PC-3 (cell line): ENCODE results near the gene RNF150. TPM values are rescaled to one million over a fixed set of nuclear protein-coding genes. Genes with fewer than 3 reads are reported as not detected.

Experiments used
- ATAC-seq: fragments of 200-7000 bp; cut with Tn5 transposase; 2 replicates; pipeline ENCODE4 v1.9.1; 2020; ENCODE audit warnings: mild to moderate bottlenecking, moderate library complexity
- BruUV-seq: library from RNA; stranded (reverse); fragments of 400-500 nt; replicated peaks from 2 replicates; lab custom pipeline; 2021; lab: Mats Ljungman, UMichigan
- CTCF ChIA-PET: fragments of 300-600 bp; sonication (Branson Sonifier 250); formaldehyde crosslinking; loops from one replicate; lab custom pipeline; 2022; ENCODE audit warnings: antibody characterized with exemption; lab: Charles Lee
- POLR2A ChIA-PET: fragments of 300-600 bp; sonication (Branson Sonifier 250); formaldehyde crosslinking; loops from one replicate; lab custom pipeline; 2022; ENCODE audit warnings: antibody characterized with exemption; ENCODE audit not compliant: unreplicated experiment; lab: Charles Lee
- DNase-seq: peaks from one replicate; pipeline ENCODE4 v3.0.0-alpha.2; 2015
- H2AFZ ChIP-seq: fragments of 300-600 bp; sonication (generic); 2 replicates; pipeline ENCODE4 v1.6.0; 2016; ENCODE audit warnings: antibody characterized with exemption, low read length
- H3F3A ChIP-seq: fragments of 300-600 bp; sonication (generic); one replicate; pipeline ENCODE4 v1.6.0; 2017; ENCODE audit warnings: antibody characterized with exemption, low read length, control low read depth, mild to moderate bottlenecking; ENCODE audit not compliant: unreplicated experiment
- H3K27ac ChIP-seq: fragments of 300-600 bp; sonication (generic); 2 replicates; pipeline ENCODE4 v1.5.1; 2016; ENCODE audit warnings: mild to moderate bottlenecking, low read length
- H3K27me3 ChIP-seq: fragments of 300-600 bp; sonication (generic); 2 replicates; pipeline ENCODE4 v1.6.1; 2016; ENCODE audit warnings: low read length, mixed read lengths
- H3K36me3 ChIP-seq: fragments of 300-600 bp; sonication (generic); 2 replicates; pipeline ENCODE4 v1.6.1; 2016; ENCODE audit warnings: low read depth, mixed run types, low read length, mixed read lengths
- H3K4me1 ChIP-seq: fragments of 300-600 bp; sonication (generic); 2 replicates; pipeline ENCODE4 v1.5.1; 2016; ENCODE audit warnings: low read length; ENCODE audit not compliant: insufficient read depth
- H3K4me2 ChIP-seq: fragments of 300-600 bp; sonication (generic); 2 replicates; pipeline ENCODE4 v1.6.0; 2016; ENCODE audit warnings: low read length
- H3K4me3 ChIP-seq: fragments of 300-600 bp; sonication (generic); 2 replicates; pipeline ENCODE4 v1.5.1; 2016; ENCODE audit warnings: mild to moderate bottlenecking, low read length, mixed read lengths
- H3K79me2 ChIP-seq: fragments of 300-600 bp; sonication (generic); 2 replicates; pipeline ENCODE4 v1.6.1; 2017; ENCODE audit warnings: low read length, mixed read lengths
- H3K9ac ChIP-seq: fragments of 300-600 bp; sonication (generic); 2 replicates; pipeline ENCODE4 v1.6.0; 2016; ENCODE audit warnings: mild to moderate bottlenecking, low read length
- H3K9me2 ChIP-seq: fragments of 300-600 bp; sonication (generic); replicated peaks from 2 replicates; pipeline ENCODE4 v1.6.1; 2016; ENCODE audit warnings: mixed run types, low read length, mixed read lengths
- H3K9me3 ChIP-seq: fragments of 300-600 bp; sonication (generic); 2 replicates; pipeline ENCODE4 v1.6.1; 2016; ENCODE audit warnings: low read length, mixed read lengths
- H4K20me1 ChIP-seq: fragments of 300-600 bp; sonication (generic); 2 replicates; pipeline ENCODE4 v1.6.1; 2016; ENCODE audit warnings: low read length, mixed read lengths
- EZH2 ChIP-seq: fragments of 300-600 bp; sonication (generic); IDR thresholded peaks from one replicate; pipeline ENCODE4 v1.6.1; 2017; ENCODE audit warnings: antibody characterized with exemption, mild to moderate bottlenecking, low read length; ENCODE audit not compliant: unreplicated experiment
- EZH2phosphoT487 ChIP-seq: fragments of 300-600 bp; sonication (generic); IDR thresholded peaks from 2 replicates; pipeline ENCODE4 v1.6.1; 2018; ENCODE audit warnings: mild to moderate bottlenecking, antibody characterized with exemption, low read length, borderline replicate concordance
- intact Hi-C: fragments of 100-400 bp; cut with micrococcal nuclease; formaldehyde crosslinking; loops from 2 replicates; pipeline ENCODE4 v1.9.0; 2023
- total RNA-seq: library from RNA; depleted of rRNA; stranded (reverse); fragments of >200 nt; gene quantifications from 2 replicates; pipeline ENCODE4 v1.2.3, GENCODE V29; 2014
- TF ChIP-seq, protein P1 (sequence below): fragments of 300-600 bp; sonication (generic); conservative IDR thresholded peaks from 2 replicates; pipeline ENCODE4 v1.5.1; 2017; ENCODE audit warnings: antibody characterized with exemption, low read depth, mild to moderate bottlenecking, low read length

RNF150 gene
- total RNA-seq, 1 experiment from 2014 or later: 0.55 TPM

DNA sequence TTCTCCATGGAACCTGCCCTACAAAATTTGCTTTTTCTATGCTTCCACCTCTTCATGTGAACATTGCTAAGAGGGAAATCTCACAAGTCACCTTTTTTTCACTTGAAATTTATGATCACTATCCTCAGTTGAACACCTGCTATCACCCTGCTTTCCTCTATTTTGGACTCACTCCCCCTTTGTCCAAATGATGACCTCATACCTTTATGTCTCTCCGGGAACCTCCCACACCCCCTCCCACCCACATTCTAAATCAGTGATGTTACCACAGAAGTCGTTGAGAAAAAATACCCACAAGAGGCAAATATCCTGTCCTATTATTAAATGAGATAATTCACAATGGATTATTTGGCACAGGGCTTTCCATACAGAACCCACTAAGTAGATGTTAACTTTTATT lies 156.5 kb downstream of the RNF150 start:
- BruUV-seq: no TSS peak
- DNase-seq: no peak
- H3K9me2 ChIP-seq: no peaks in the 10 kb centered on the region

DNA sequence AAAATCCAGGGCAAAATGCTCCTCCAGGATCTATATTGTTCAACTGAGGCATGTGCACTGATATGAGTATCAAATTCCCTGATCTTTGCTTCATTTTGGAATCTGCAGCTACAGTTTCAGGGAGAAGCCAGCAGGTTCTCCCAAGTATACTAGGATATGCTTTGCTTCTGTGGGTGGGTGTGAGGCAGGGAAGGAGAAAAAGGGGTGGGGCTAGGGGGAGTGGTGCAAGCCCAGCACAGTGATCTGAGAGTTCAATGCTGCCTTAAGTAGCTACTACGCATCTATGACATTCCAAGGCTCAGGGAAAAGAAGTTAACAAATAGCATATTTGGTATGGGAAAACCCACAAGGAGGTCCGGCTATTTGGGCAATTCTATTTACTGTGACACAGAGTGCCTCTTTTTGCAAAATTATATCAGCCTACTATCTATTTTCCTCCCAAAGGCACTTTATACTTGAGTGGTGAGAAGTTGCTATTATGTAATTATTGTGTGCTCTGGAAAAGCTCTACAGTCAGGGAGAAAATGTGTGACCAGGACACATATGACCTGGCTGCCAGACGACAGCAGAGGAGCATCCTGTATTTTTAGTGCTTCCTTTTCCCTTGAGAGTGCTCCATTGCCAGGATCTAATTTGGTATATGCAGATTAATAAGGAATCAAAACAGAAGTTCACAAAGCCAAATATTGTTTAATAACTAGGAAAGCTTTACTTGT lies 162.0 kb downstream of the RNF150 start:
- ATAC-seq (no peak), DNase-seq (no peak)
- Histone ChIP-seq H3K9me2 (no peaks in the 10 kb centered on the region), H3K4me2 (no peak overlapping the region), H3K36me3 (no peaks in the 10 kb centered on the region), H4K20me1 (no peaks in the 10 kb centered on the region), H3K9ac (no peak overlapping the region), H3K27me3 (peaks cover 17% of the 10 kb centered on the region; the same call in 1 of the 2 replicates), H3K4me3 (no peak overlapping the region), H3K27ac (no peak overlapping the region), H3K4me1 (no peaks in the 10 kb centered on the region), H3K79me2 (no peaks in the 10 kb centered on the region), H3F3A (no peaks in the 10 kb centered on the region), H3K9me3 (no peaks in the 10 kb centered on the region), H2AFZ (no peak overlapping the region)
- ChIA-PET POLR2A (no interaction called here), CTCF (no interaction called here)
- BruUV-seq: no TSS peak
- no peak for TF ChIP-seq EZH2
- TF ChIP-seq, protein P1, sequence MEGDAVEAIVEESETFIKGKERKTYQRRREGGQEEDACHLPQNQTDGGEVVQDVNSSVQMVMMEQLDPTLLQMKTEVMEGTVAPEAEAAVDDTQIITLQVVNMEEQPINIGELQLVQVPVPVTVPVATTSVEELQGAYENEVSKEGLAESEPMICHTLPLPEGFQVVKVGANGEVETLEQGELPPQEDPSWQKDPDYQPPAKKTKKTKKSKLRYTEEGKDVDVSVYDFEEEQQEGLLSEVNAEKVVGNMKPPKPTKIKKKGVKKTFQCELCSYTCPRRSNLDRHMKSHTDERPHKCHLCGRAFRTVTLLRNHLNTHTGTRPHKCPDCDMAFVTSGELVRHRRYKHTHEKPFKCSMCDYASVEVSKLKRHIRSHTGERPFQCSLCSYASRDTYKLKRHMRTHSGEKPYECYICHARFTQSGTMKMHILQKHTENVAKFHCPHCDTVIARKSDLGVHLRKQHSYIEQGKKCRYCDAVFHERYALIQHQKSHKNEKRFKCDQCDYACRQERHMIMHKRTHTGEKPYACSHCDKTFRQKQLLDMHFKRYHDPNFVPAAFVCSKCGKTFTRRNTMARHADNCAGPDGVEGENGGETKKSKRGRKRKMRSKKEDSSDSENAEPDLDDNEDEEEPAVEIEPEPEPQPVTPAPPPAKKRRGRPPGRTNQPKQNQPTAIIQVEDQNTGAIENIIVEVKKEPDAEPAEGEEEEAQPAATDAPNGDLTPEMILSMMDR: no peak
- no peak for TF ChIP-seq EZH2phosphoT487
- intact Hi-C loops: no loop called here

More for the DNA sequence above, 156.5 kb downstream of the RNF150 start:
- Histone ChIP-seq H3K4me2 (no peak overlapping the region), H2AFZ (no peak overlapping the region), H3K27me3 (peaks cover 17% of the 10 kb centered on the region; the same call in 1 of the 2 replicates), H3K9ac (no peak overlapping the region), H3K79me2 (no peaks in the 10 kb centered on the region), H3K36me3 (no peaks in the 10 kb centered on the region), H3K9me3 (no peaks in the 10 kb centered on the region), H3F3A (no peaks in the 10 kb centered on the region), H3K4me1 (no peaks in the 10 kb centered on the region), H3K4me3 (no peak overlapping the region), H4K20me1 (no peaks in the 10 kb centered on the region), H3K27ac (no peak overlapping the region)
- CTCF ChIA-PET: no interaction called here
- no peak for ATAC-seq
- TF ChIP-seq EZH2: no peak
- TF ChIP-seq, protein P1: no peak
- no peak for TF ChIP-seq EZH2phosphoT487
- POLR2A ChIA-PET: no interaction called here
- intact Hi-C loops: no loop called here

DNA sequence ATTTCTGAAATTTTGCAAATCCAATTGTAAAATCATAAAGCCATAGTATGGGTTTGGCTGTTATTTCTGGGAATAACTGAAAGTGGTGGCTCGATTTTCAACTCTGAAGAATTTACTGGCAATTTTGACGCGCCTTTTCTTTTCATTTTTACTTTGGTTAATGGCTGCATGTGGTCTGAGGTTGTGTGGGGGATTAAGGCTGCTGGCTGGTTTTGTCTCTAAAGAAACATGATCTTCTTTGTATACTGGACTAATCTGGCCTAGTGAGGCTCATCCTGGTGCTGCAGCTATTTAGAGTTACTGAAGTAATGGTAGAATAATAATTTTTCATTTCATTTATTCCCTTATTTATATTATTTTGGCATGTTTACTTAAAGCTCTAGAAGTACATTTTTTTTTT lies 164.0 kb downstream of the RNF150 start:
- no TSS peak for BruUV-seq
- Histone ChIP-seq H3K9ac (no peak overlapping the region), H3K79me2 (no peaks in the 10 kb centered on the region), H3K27me3 (0 out of 2 replicates have a peak, but pooled peaks cover 9% of the 10 kb centered on the region), H3K4me1 (no peaks in the 10 kb centered on the region), H4K20me1 (no peaks in the 10 kb centered on the region), H3K36me3 (no peaks in the 10 kb centered on the region), H3K9me2 (no peaks in the 10 kb centered on the region), H3K4me3 (no peak overlapping the region), H3K4me2 (no peak overlapping the region), H3K27ac (no peak overlapping the region), H3K9me3 (no peaks in the 10 kb centered on the region), H3F3A (no peaks in the 10 kb centered on the region), H2AFZ (no peak overlapping the region)
- no peak for ATAC-seq
- TF ChIP-seq EZH2 (no peak), EZH2phosphoT487 (no peak)
- TF ChIP-seq, protein P1: no peak
- ChIA-PET CTCF (no interaction called here), POLR2A (no interaction called here)
- no peak for DNase-seq
- intact Hi-C loops: no loop called here
